PC-9 (cell line): ENCODE measurements around the gene TOR1B. TPM values are rescaled to one million over a fixed set of nuclear protein-coding genes. Genes with fewer than 3 reads are reported as not detected.
"Not testable (repeated sequence)": the region's sequence is repeated elsewhere in the genome, so short reads cannot be mapped to it uniquely, and the experiment has no call there.

ENCODE experiments used
- BruUV-seq: library from RNA; stranded (reverse); fragments of 400-500 nt; replicated peaks from 2 replicates; lab custom pipeline; 2021; lab: Mats Ljungman, UMichigan
- CTCF ChIA-PET: fragments of 300-600 bp; sonication (Branson Sonifier 250); formaldehyde crosslinking; loops from one replicate; lab custom pipeline; 2022; ENCODE audit warnings: antibody characterized with exemption; lab: Charles Lee
- POLR2A ChIA-PET: fragments of 300-600 bp; sonication (Branson Sonifier 250); formaldehyde crosslinking; loops from one replicate; lab custom pipeline; 2022; ENCODE audit warnings: antibody characterized with exemption; ENCODE audit not compliant: unreplicated experiment; lab: Charles Lee
- DNase-seq, 2 experiments: peaks; one replicate each; pipeline versions ENCODE4 v3.0.0 to v3.0.0-alpha.2; 2015 to 2022; ENCODE audit warnings: mixed read lengths in 1 of 2
- H2AFZ ChIP-seq: fragments of 200-600 bp; sonication (generic); 2 replicates; pipeline ENCODE4 v1.8.1; 2017; ENCODE audit warnings: antibody characterized with exemption
- H3F3A ChIP-seq: fragments of 200-600 bp; sonication (generic); 2 replicates; pipeline ENCODE4 v1.8.1; 2017; ENCODE audit warnings: antibody characterized with exemption, mild to moderate bottlenecking, low read depth; ENCODE audit not compliant: insufficient read depth
- H3K27ac ChIP-seq: fragments of 200-600 bp; sonication (generic); 2 replicates; pipeline ENCODE4 v1.6.1; 2016; ENCODE audit warnings: mixed run types
- H3K27me3 ChIP-seq: fragments of 200-600 bp; sonication (generic); 2 replicates; pipeline ENCODE4 v1.6.1; 2016; ENCODE audit warnings: low read depth, mixed run types; ENCODE audit not compliant: insufficient read depth
- H3K36me3 ChIP-seq: fragments of 200-600 bp; sonication (generic); 2 replicates; pipeline ENCODE4 v1.6.1; 2016; ENCODE audit warnings: low read depth, mixed run types
- H3K4me1 ChIP-seq: fragments of 200-600 bp; sonication (generic); replicated peaks from 2 replicates; pipeline ENCODE4 v1.6.1; 2016; ENCODE audit warnings: mixed run types; ENCODE audit not compliant: insufficient read depth
- H3K4me2 ChIP-seq: fragments of 200-600 bp; sonication (generic); 2 replicates; pipeline ENCODE4 v1.6.1; 2017; ENCODE audit warnings: mixed run types
- H3K4me3 ChIP-seq: fragments of 200-600 bp; sonication (generic); 2 replicates; pipeline ENCODE4 v1.6.1; 2016; ENCODE audit warnings: mixed run types
- H3K79me2 ChIP-seq: fragments of 200-600 bp; sonication (generic); 2 replicates; pipeline ENCODE4 v1.6.1; 2017; ENCODE audit warnings: low read depth, mixed run types
- H3K9me2 ChIP-seq: fragments of 200-600 bp; sonication (generic); 2 replicates; pipeline ENCODE4 v1.8.1; 2017; ENCODE audit warnings: mild to moderate bottlenecking; ENCODE audit not compliant: insufficient read depth
- H3K9me3 ChIP-seq: fragments of 200-600 bp; sonication (generic); 2 replicates; pipeline ENCODE4 v1.8.1; 2016; ENCODE audit warnings: low read depth; ENCODE audit not compliant: insufficient read depth
- H4K20me1 ChIP-seq: fragments of 200-600 bp; sonication (generic); 2 replicates; pipeline ENCODE4 v1.8.1; 2017; ENCODE audit not compliant: insufficient read depth
- CTCF ChIP-seq: fragments of 200-600 bp; sonication (generic); conservative IDR thresholded peaks from 2 replicates; pipeline ENCODE4 v1.6.1; 2017; ENCODE audit warnings: mixed run types, antibody characterized with exemption, mild to moderate bottlenecking, moderate library complexity
- EZH2 ChIP-seq: fragments of 200-600 bp; sonication (generic); IDR thresholded peaks from 2 replicates; pipeline ENCODE4 v1.8.0; 2017; ENCODE audit warnings: antibody characterized with exemption, low read depth
- intact Hi-C: fragments of 100-400 bp; cut with micrococcal nuclease; formaldehyde crosslinking; loops from one replicate; pipeline ENCODE4 v1.10.0; 2022; ENCODE audit not compliant: unreplicated experiment
- total RNA-seq: library from RNA; stranded (reverse); gene quantifications from 2 replicates; pipeline ENCODE4 v1.2.3, GENCODE V29; 2021

TOR1B gene
- total RNA-seq, 1 experiment from 2014 or later, result 26.5 TPM

- Histone ChIP-seq H3F3A (peaks cover 21% of the 10 kb centered on the region), H3K79me2 (no peaks in the 10 kb centered on the region), H4K20me1 (no peaks in the 10 kb centered on the region), H2AFZ (no peak overlapping the region), H3K4me2 (no peak overlapping the region), H3K9me2 (no peaks in the 10 kb centered on the region), H3K9me3 (no peaks in the 10 kb centered on the region), H3K4me3 (no peak overlapping the region), H3K36me3 (no peaks in the 10 kb centered on the region), H3K4me1 (peaks cover 45% of the 10 kb centered on the region), H3K27ac (no peak overlapping the region), H3K27me3 (no peaks in the 10 kb centered on the region)
- no peak for DNase-seq
- TF ChIP-seq EZH2 (no peak), CTCF (no peak)
- intact Hi-C loops, result no loop called here
- CTCF ChIA-PET, result interaction anchor here (0.6 to 1.6 kb wide), 5 partner anchors 9 to 61 kb away, joined by 4 to 6 read pairs (median 5); no protein-coding TSS in a partner anchor
- no TSS peak for BruUV-seq
- POLR2A ChIA-PET, result no interaction called here
These were observed 21.0 kb upstream of the TOR1B start for GRCh38 chr9:129781981-129782380.

- ChIA-PET CTCF (interaction anchor here (0.6 to 0.9 kb wide), 6 partner anchors 24 to 336 kb away, joined by 3 to 17 read pairs (median 4); no protein-coding TSS in a partner anchor), POLR2A (no interaction called here)
- Histone ChIP-seq H3K4me2 (no peak overlapping the region), H3K27me3 (peaks cover 6% of the 10 kb centered on the region; the same call in 1 of the 2 replicates), H3K36me3 (no peaks in the 10 kb centered on the region), H3K9me2 (no peaks in the 10 kb centered on the region), H3K4me1 (peaks cover 31% of the 10 kb centered on the region), H3K79me2 (no peaks in the 10 kb centered on the region), H3F3A (peaks cover 7% of the 10 kb centered on the region), H3K27ac (no peak overlapping the region), H4K20me1 (no peaks in the 10 kb centered on the region), H2AFZ (no peak overlapping the region), H3K4me3 (no peak overlapping the region), H3K9me3 (no peaks in the 10 kb centered on the region)
- intact Hi-C loops, result loop anchor here (1.0 kb wide), 3 partner anchors 46 to 141 kb away; partner anchors contain the start of gene ASB6
- BruUV-seq, result no TSS peak
- TF ChIP-seq CTCF (peak; percentile 94), EZH2 (no peak)
- peak; percentile 54 to 68 for DNase-seq
These were observed 19.2 kb upstream of the TOR1B start for GRCh38 chr9:129783516-129784361.

GRCh38 chr9:129784970-129785369 is 18.0 kb upstream of the TOR1B start:
- H3K4me1 ChIP-seq, result peaks cover 21% of the 10 kb centered on the region
- H3K27me3 ChIP-seq, H3K9me2 ChIP-seq, H3K9me3 ChIP-seq, BruUV-seq, H3K4me2 ChIP-seq, H3K4me3 ChIP-seq, DNase-seq, H3K36me3 ChIP-seq, H3K27ac ChIP-seq, H4K20me1 ChIP-seq, H2AFZ ChIP-seq, H3K79me2 ChIP-seq, intact Hi-C loops, POLR2A ChIA-PET, H3F3A ChIP-seq: not testable (repeated sequence)
- CTCF ChIA-PET, result interaction anchor here (0.6 to 1.1 kb wide), 4 partner anchors 52 to 777 kb away, joined by 3 to 6 read pairs (median 4); no protein-coding TSS in a partner anchor
